ENCODE measurements around the gene EPS8L2.
A peak's percentile ranks its signal among the peaks of the same experiment; 100 is the strongest.
"Not testable (repeated sequence)": the region's sequence is repeated elsewhere in the genome, so short reads cannot be mapped to it uniquely, and the experiment has no call there.

The EPS8L2 gene

DNA sequence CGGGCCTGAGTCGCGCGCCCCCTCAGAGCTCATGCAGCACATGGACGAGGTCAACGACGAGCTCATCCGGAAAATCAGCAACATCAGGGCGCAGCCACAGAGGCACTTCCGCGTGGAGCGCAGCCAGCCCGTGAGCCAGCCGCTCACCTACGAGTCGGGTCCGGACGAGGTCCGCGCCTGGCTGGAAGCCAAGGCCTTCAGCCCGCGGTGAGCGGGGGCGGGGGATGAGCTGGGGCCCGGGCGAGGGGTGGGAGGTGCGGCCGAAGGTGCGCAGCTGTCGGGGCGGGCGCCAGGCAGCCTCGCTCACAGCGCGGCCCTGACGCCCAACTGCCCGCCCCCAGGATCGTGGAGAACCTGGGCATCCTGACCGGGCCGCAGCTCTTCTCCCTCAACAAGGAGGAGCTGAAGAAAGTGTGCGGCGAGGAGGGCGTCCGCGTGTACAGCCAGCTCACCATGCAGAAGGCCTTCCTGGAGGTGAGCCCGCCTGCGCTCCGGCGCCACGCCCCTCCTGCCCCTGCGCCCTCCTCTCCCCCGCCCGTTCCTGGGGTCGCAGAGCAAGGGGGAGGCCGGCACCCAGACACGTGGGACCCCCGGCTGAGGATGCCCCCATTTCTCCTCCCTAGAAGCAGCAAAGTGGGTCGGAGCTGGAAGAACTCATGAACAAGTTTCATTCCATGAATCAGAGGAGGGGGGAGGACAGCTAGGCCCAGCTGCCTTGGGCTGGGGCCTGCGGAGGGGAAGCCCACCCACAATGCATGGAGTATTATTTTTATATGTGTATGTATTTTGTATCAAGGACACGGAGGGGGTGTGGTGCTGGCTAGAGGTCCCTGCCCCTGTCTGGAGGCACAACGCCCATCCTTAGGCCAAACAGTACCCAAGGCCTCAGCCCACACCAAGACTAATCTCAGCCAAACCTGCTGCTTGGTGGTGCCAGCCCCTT lies 20.5 kb downstream of the EPS8L2 start:
- DNase-seq, result peak; percentile 55

DNA sequence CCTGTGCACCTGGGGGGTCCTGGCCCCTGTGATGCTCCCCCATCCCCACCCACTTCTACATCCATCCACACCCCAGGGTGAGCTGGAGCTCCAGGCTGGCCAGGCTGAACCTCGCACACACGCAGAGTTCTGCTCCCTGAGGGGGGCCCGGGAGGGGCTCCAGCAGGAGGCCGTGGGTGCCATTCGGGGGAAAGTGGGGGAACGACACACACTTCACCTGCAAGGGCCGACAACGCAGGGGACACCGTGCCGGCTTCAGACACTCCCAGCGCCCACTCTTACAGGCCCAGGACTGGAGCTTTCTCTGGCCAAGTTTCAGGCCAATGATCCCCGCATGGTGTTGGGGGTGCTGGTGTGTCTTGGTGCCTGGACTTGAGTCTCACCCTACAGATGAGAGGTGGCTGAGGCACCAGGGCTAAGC lies 21.3 kb downstream of the EPS8L2 start:
- no peak for DNase-seq

GRCh38 chr11:727859-728748 lies 22.1 kb downstream of the EPS8L2 start:
- peak; percentile 84 for DNase-seq

DNA sequence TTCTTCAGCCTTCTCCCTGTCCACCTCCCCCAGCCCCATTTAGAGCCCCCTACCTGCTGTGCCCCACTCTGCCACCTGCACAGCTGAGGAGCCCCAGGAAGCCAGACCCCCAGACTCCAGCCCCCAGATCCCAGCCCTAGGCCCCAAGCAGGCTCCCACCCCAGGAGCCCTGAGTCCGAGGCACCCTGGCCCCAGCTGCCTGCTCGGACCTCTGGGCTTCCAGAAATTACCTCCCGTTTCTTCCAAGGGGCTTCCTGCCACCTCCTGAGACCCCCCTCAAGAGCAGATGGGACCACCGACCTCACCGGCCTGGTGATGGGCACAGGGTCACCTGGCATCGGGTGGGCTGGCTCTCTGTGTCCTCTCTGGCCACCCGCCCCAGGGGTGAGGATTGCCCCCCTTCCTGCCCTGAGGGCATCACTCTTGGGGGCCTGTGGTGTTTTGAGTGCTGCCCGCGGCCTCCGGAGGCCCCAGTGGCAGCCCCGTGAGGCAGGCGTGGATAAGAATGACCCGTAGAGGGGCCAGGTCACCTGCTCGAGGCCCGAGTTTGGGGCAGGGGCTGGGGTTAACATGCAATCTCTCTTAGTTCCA lies 23.0 kb downstream of the EPS8L2 start:
- DNase-seq, result no peak

- no peak for DNase-seq
Measured at GRCh38 chr11:729492-730074, 23.6 kb downstream of the EPS8L2 start.

DNA sequence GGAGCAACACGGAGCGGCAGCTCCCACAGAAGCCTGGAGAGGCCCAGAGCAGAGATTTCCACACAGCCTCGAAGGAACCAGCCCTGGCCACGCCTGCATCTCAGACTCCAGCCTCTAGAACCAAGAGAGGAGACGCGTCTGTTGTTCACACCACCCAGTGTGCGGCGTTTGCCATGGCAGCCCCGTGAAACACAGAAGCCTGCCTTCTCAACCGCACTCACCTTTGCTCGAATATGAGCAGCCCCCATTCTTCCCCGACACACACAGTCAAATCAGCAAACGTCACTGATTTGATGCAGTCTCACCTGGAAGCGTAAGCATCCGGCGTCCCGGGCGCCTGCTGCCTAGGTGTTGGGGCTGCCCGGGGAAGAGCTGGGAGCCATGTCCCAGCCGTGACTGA lies 27.0 kb downstream of the EPS8L2 start:
- DNase-seq, result no peak

- DNase-seq, result not testable (repeated sequence)
Measured at GRCh38 chr11:734541-734940, 28.5 kb downstream of the EPS8L2 start.

DNA sequence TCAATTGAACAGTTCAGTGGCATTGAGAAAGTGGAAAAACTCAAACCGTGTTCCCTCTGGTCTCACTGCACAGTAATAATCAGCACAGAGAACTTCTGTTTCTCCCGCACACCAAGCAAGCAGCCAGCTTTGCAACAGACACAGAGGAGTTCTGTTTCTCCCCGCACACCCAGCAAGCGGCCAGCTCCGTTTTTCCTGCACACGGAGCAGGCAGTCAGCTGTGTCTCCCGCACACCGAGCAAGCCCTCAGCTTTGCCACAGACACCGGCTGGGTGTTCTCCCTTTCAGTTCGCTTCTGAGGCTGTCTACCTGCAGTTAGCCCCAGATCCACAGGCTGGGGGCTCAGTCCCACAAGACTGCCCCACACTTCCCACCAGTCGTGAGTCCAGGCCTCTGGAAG lies 31.3 kb downstream of the EPS8L2 start:
- no peak for DNase-seq

- not testable (repeated sequence) for DNase-seq
Measured at GRCh38 chr11:737899-738298, 31.9 kb downstream of the EPS8L2 start.

GRCh38 chr11:742156-742546 lies 36.1 kb downstream of the EPS8L2 start:
- DNase-seq, result no peak

- DNase-seq, result no peak
Measured at GRCh38 chr11:742571-743201, 36.7 kb downstream of the EPS8L2 start.

- DNase-seq, result no peak
Measured at GRCh38 chr11:745428-745827, 39.4 kb downstream of the EPS8L2 start.

GRCh38 chr11:746289-747157 lies 40.5 kb downstream of the EPS8L2 start:
- DNase-seq, result peak; percentile 32

GRCh38 chr11:747158-748006 lies 41.4 kb downstream of the EPS8L2 start, which contains the start of gene TALDO1:
Gene TALDO1 (plus strand): TSS chr11:747464. CDS start chr11:747482, 18 bp downstream.
- peak; percentile 85 for DNase-seq

DNA sequence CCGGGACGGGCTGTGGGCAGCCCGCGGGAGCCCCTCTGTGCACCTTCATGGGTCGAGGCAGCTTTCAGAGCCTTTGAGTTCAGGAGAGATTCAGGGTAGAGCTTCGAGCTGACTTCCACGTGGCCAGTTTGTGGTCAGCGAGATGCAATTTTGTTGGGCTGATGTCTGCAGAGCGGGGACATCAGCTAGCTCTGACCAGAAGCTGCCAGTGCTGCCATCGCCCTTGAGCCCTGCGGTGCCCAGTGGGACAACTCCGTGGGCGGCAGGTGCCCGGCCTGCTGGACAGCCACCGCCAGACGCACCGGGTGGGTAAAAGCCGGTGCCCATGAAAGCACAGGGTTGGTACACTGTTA lies 42.0 kb downstream of the EPS8L2 start:
- DNase-seq, result no peak

DNA sequence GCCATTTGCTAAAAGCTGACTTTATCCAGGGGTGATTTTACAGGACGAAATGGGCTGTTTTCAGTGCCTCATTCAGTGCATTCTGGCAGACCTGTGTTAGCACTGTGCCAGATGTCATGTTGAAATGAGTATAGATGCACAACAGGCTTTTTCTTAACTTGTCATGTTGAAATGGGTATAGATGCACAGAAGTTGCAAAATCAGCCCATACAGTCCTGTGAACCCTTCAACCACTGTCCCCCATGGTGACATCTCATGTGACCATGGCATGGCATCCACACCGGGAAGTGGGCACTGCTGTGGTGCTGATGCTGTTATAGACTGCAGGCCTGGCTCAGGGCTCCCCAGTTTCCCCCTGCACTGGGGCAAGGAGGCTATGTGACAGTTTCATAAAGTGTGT lies 43.7 kb downstream of the EPS8L2 start:
- DNase-seq, result no peak

- no peak for DNase-seq
Measured at GRCh38 chr11:760236-760635, 54.2 kb downstream of the EPS8L2 start.

GRCh38 chr11:761526-762108 lies 55.6 kb downstream of the EPS8L2 start:
- DNase-seq, result no peak

GRCh38 chr11:762421-763072 lies 56.5 kb downstream of the EPS8L2 start:
- DNase-seq, result no peak
